Inflammatory macrophage treated with lipopolysaccharide for 4 hours (primary cell): ENCODE results near the gene SLA2.
"Not testable (repeated sequence)": the region's sequence is repeated elsewhere in the genome, so short reads cannot be mapped to it uniquely, and the experiment has no call there.

Experiments used
- DNase-seq: peaks from one replicate; pipeline ENCODE4 v3.0.0-alpha.2; 2020

Gene SLA2

DNA sequence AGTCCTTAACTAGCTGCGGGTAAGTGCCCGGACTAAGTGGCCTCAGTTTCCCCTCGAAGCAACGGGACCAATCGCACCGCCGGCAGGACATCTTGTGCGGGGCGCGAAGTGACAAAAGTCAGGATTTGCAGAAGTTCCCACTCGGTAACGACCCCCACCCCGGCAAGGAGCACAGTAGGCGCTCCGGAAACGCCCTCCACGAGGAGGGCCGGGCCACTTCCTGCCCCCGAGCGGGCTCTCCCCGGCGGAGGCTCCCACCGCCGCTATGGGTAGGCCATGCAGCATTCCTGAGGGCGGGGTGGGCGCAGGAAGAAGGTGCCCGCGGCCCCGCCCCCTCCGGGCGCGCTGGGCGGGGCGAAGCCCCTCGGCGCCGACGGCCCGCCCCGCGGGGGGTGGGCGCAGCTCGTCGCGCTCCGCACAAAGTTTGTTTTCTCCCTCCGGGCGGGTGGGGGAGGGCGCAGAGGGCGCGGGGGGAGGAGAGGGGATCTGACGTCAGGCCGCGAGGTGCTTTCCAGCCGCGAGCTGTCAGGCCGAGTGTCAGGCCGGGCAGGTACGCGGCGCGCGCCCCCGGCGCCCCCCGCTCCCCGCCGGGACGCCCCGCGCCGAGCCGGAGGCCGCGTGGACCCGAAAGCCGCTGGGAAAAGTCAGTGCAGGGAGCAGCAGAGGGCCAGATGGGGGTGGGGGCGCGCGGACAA lies 72.7 kb downstream of the SLA2 start, which contains the start of gene TGIF2:
TGIF2 (plus strand) TSS at position 495 of the 695 bp plus-strand sequence. CDS start 5,178 bp downstream, outside the sequence.
- DNase-seq = peak; percentile 43

DNA sequence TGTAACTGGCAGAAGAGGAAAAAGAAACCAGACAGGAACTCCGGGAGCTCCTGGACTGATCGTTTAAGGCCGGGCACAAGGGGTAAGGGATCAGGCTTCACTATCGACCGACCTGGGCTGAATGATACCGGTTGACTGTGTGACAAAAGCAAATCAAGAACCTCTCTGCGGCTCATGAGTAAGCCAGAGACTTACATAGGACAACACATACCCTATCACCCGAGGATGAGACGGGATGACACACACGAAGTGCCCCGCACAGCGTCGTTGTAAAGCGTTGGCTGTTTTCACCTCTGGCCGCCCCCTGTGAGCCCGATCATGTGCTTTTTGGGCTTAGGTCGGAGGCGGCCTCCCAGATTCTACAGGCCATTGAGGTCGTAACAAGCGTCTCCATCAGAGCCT lies 73.3 kb downstream of the SLA2 start:
- DNase-seq = peak; percentile 53

DNA sequence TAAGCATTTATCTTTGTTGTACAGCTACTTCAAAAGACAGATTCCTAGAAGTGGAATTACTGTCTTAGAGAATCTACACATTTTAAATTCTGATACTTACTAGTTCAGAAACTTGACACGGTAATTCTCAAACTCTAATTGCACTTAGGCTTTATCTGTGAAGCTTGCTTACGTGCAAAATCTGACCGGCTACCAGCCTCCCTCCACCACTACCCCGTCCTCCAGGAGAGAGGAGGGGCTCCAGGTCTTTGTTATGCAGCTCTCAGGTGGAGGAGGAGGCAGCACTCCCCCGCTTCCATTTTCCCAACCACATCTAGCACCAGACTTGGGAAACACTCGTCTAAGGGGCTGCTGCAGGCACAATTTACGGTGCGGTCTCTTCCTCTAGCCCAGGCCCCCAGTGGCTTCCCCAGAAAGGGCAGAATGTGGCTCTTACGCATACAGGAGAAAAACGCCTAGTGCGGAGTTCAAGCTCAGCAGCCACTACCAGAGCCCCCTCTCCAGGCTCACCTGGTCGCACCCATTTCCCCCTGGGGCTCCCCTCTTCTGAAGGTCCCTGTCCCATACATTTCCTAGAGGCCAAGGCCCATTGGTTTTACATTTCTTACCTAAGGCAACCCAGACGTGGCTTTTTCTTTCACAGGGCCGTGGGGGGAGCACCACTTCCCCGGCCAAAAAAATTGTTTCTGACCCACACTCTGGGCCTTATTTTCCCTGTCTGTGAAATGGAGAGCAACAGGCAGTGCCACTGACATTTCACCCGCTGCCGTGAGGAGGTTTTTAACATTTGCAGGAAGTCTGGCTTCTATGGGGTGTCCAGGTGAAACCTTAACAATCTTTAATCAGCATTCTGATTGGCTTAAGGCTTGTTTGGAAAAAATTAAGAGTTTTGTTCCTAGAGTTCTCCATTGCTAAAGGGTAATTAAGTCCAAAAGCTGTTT lies 74.2 kb downstream of the SLA2 start:
- no peak for DNase-seq

DNA sequence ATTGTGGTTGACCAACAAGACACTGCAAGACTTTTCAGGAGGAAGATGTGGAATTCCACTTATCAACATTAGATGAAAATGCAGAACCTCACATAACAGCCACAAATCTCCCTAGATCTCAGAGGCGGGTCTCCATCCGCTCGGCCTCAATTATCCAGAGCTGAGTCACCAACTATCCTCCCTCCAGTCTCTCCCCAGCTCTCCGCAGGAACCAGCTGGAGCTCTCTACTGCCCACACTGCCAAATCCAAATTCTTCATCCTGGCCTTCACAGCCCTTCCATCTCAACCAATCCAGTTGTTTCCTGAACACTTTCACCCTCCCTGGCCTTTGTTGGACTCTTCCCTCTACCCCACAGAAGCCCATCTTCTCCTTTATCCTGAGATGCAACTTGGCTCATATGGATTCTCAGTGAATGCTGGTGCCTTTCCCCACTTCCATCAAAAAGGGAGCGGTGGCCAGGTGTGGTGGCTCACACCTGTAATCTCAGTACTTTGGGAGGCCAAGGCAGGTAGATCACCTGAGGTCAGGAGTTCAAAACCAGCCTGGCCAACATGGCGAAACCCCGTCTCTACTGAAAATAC lies 76.1 kb downstream of the SLA2 start:
- DNase-seq = no peak

DNA sequence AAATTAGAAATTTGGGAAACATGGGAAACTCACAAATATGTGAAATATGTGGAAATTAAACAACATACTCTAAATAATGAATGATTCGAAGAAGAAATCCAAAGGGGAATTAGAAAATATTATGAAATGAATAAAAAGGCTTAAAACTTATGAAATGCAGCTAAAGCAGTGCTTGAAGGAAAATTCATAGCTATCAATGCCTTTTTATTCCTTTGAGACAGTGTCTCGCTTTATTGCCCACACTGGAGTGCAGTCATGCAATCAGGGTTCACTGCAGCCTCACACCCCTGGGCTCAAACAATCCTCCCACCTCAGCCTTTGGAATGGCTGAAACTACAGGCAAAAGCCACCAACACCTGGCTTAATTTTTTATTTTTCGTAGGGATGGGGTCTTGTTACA lies 80.5 kb downstream of the SLA2 start:
- DNase-seq = no peak

DNA sequence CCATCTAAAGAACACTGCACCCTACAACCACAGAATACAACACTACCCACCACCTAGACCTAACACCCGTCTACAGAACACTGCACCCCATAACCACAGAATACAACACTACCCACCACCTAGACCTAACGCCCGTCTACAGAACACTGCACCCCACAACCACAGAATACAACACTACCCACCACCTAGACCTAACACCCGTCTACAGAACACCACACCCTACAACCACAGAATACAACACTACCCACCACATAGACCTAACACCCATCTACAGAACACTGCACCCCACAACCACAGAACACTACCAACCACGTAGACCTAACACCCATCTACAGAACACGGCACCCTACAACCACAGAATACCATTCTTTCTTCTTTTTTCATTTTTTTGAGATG lies 81.3 kb downstream of the SLA2 start:
- not testable (repeated sequence) for DNase-seq

DNA sequence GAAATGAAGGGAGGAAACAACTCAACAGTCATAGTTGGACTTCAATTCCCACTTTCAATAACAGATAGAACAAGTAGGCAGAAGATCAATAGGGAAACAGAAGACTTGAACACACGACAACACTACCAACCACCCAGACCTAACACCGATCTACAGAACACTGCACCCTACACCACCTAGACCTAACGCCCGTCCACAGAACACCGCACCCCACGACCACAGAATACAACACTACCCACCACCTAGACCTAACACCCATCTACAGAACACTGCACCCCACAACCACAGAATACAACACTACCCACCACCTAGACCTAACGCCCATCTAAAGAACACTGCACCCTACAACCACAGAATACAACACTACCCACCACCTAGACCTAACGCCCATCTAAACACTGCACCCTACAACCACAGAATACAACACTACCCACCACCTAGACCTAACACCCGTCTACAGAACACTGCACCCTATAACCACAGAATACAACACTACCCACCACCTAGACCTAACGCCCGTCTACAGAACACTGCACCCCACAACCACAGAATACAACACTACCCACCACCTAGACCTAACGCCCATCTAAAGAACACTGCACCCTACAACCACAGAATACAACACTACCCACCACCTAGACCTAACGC lies 81.8 kb downstream of the SLA2 start:
- DNase-seq = not testable (repeated sequence)

DNA sequence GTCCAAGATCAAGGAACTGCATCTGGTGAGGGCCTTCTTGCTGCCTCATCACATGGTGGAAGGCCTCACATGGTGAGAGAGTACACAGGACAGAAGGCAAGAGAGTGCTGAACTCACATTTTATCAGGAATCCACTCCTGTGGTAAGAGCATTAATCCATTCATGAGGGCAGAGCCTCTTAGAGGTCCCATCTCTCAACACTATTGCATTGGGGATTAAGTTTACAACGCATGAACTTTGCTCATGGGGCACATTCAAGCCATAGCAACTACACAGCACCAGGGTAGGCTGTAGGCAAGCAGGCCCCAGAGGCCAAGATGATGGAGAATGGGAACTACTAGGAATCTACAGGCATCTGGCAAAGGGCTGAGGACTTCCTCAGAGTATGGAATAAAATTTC lies 82.6 kb downstream of the SLA2 start:
- DNase-seq = no peak

DNA sequence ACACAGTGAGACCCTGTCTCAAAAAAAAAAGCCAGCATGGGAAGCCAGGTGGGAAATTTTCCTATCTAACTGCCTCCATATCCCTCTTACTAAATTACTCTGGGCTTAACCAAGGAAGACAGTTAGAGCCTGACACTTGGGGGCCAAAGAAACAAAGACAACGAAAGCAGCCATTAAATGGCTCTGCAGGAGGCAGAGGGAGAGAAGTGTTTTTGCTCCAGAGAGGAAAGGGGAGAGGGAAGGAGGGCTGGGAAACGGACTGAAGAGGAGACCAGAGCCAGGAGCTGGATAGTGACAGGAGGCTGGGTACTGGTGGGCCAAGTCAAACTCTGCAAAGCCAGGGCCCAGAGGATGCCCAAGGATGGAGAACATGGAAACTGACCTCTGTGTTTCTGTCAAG lies 83.3 kb downstream of the SLA2 start:
- DNase-seq = no peak
